Astrocyte (in vitro differentiated cells and primary cell): ENCODE data around the gene SMOC2. TPM values are rescaled to one million over a fixed set of nuclear protein-coding genes. Genes with fewer than 3 reads are reported as not detected.

Source experiments
- DNase-seq: peaks from one replicate; pipeline ENCODE4 v3.0.0-alpha.2; 2010; ENCODE audit warnings: low read depth
- FAIRE-seq: peaks from 2 replicates; lab custom pipeline; 2011; peaks lifted over from hg19 to GRCh38; lab: Jason Lieb, UNC
- H2AFZ ChIP-seq: 2 replicates; pipeline ENCODE4 v1.6.0; 2012; ENCODE audit warnings: low read depth, low read length, inconsistent platforms
- H3K27ac ChIP-seq: 2 replicates; pipeline ENCODE4 v1.5.1; 2011; ENCODE audit warnings: low read depth, low read length, inconsistent platforms
- H3K27me3 ChIP-seq: 2 replicates; pipeline ENCODE4 v1.6.0; 2011; ENCODE audit warnings: low read length, inconsistent platforms; ENCODE audit not compliant: insufficient read depth
- H3K36me3 ChIP-seq: 2 replicates; pipeline ENCODE4 v1.5.1; 2011; ENCODE audit warnings: low read length, inconsistent platforms; ENCODE audit not compliant: insufficient read depth
- H3K4me1 ChIP-seq: 2 replicates; pipeline ENCODE4 v1.5.1; 2011; ENCODE audit warnings: low read length, inconsistent platforms; ENCODE audit not compliant: insufficient read depth
- H3K4me2 ChIP-seq: 2 replicates; pipeline ENCODE4 v1.6.0; 2012; ENCODE audit warnings: low read length, inconsistent platforms
- H3K4me3 ChIP-seq: 2 replicates; pipeline ENCODE4 v1.5.1; 2011; ENCODE audit warnings: low read depth, mild to moderate bottlenecking, low read length, inconsistent platforms; ENCODE audit not compliant: insufficient read depth
- H3K79me2 ChIP-seq: 2 replicates; pipeline ENCODE4 v1.6.0; 2012; ENCODE audit warnings: mild to moderate bottlenecking, low read length, inconsistent platforms; ENCODE audit not compliant: insufficient read depth
- H3K9ac ChIP-seq: 2 replicates; pipeline ENCODE4 v1.6.0; 2012; ENCODE audit warnings: mild to moderate bottlenecking, low read length, inconsistent platforms
- H3K9me3 ChIP-seq: 2 replicates; pipeline ENCODE4 v1.5.1; 2012; ENCODE audit warnings: low read depth, mild to moderate bottlenecking, low read length, inconsistent platforms; ENCODE audit not compliant: insufficient read depth
- H4K20me1 ChIP-seq: 2 replicates; pipeline ENCODE4 v1.6.0; 2012; ENCODE audit warnings: low read length, inconsistent platforms; ENCODE audit not compliant: insufficient read depth
- H3K27ac Mint-ChIP-seq: one replicate; pipeline ENCODE4 v1.8.0; 2021; ENCODE audit warnings: mild to moderate bottlenecking, mixed read lengths; ENCODE audit not compliant: unreplicated experiment
- H3K27me3 Mint-ChIP-seq: one replicate; pipeline ENCODE4 v1.8.0; 2021; ENCODE audit warnings: low read depth, mixed read lengths; ENCODE audit not compliant: unreplicated experiment
- H3K36me3 Mint-ChIP-seq: one replicate; pipeline ENCODE4 v1.8.0; 2021; ENCODE audit warnings: low read depth, mixed read lengths; ENCODE audit not compliant: unreplicated experiment
- H3K4me1 Mint-ChIP-seq: one replicate; pipeline ENCODE4 v1.8.0; 2021; ENCODE audit warnings: low read depth, mixed read lengths; ENCODE audit not compliant: unreplicated experiment
- H3K4me3 Mint-ChIP-seq: one replicate; pipeline ENCODE4 v1.8.0; 2021; ENCODE audit warnings: mild to moderate bottlenecking, moderate library complexity, mixed read lengths; ENCODE audit not compliant: unreplicated experiment
- H3K9me3 Mint-ChIP-seq: one replicate; pipeline ENCODE4 v1.8.0; 2021; ENCODE audit warnings: mild to moderate bottlenecking, mixed read lengths; ENCODE audit not compliant: unreplicated experiment
- EZH2 ChIP-seq: IDR thresholded peaks from 2 replicates; pipeline ENCODE4 v1.6.1; 2012; ENCODE audit warnings: mild to moderate bottlenecking, low read length, inconsistent platforms; ENCODE audit not compliant: insufficient read depth
- total RNA-seq: library from RNA; stranded (reverse); gene quantifications from 2 replicates; pipeline ENCODE4 v1.2.1, GENCODE V29; 2021
- TF ChIP-seq, protein P1 (sequence below): IDR thresholded peaks from 2 replicates; pipeline ENCODE4 v1.5.1; 2011; ENCODE audit warnings: low read depth, mild to moderate bottlenecking, inconsistent platforms, low read length, moderate library complexity; ENCODE audit not compliant: insufficient read depth

The SMOC2 gene
- total RNA-seq, 1 donor from 2014 or later: 0.93 TPM

GRCh38 chr6:168612586-168612985, 171.6 kb downstream of the SMOC2 start:
- Histone ChIP-seq H2AFZ (no peak overlapping the region), H3K79me2 (no peaks in the 10 kb centered on the region), H3K9ac (no peak overlapping the region), H4K20me1 (no peaks in the 10 kb centered on the region), H3K27me3 (no peaks in the 10 kb centered on the region), H3K4me2 (no peak overlapping the region), H3K9me3 (peaks cover 12% of the 10 kb centered on the region), H3K4me3 (no peak overlapping the region), H3K27ac (no peak overlapping the region), H3K36me3 (no peaks in the 10 kb centered on the region), H3K4me1 (no peaks in the 10 kb centered on the region)
- Mint-ChIP-seq H3K27me3 (peaks cover 10% of the 10 kb centered on the region), H3K36me3 (peaks cover 4% of the 10 kb centered on the region), H3K9me3 (peaks cover 15% of the 10 kb centered on the region), H3K4me3 (no peak overlapping the region), H3K4me1 (peaks cover 10% of the 10 kb centered on the region), H3K27ac (no peak overlapping the region)
- DNase-seq: no peak
- no peak for FAIRE-seq
- no peak for TF ChIP-seq EZH2
- TF ChIP-seq, protein P1, sequence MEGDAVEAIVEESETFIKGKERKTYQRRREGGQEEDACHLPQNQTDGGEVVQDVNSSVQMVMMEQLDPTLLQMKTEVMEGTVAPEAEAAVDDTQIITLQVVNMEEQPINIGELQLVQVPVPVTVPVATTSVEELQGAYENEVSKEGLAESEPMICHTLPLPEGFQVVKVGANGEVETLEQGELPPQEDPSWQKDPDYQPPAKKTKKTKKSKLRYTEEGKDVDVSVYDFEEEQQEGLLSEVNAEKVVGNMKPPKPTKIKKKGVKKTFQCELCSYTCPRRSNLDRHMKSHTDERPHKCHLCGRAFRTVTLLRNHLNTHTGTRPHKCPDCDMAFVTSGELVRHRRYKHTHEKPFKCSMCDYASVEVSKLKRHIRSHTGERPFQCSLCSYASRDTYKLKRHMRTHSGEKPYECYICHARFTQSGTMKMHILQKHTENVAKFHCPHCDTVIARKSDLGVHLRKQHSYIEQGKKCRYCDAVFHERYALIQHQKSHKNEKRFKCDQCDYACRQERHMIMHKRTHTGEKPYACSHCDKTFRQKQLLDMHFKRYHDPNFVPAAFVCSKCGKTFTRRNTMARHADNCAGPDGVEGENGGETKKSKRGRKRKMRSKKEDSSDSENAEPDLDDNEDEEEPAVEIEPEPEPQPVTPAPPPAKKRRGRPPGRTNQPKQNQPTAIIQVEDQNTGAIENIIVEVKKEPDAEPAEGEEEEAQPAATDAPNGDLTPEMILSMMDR: no peak

DNA sequence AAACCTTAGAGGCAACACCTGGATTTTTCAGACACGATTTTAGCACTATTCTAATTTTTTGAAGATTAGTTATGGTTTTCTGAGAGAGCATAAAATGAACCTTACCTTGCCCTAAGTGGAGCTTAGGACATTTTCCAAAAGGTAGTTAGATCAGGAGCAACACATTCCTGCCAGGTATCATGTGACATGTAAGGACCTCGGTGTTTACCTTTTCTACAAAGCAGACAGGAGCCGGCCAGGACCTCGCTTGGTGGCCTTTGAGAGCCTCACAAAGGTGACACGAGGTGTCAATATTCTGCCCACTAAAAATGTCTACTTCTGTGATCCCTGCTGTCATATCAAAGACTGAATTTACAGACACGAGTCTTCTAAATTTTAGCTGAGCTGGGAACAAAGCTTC, 174.9 kb downstream of the SMOC2 start:
- H3K4me1 ChIP-seq: no peaks in the 10 kb centered on the region
- no peak overlapping the region for H3K27ac ChIP-seq
- H3K36me3 ChIP-seq: no peaks in the 10 kb centered on the region
- H3K9me3 ChIP-seq: peaks cover 12% of the 10 kb centered on the region
- DNase-seq: no peak
- Mint-ChIP-seq H3K36me3 (peaks cover 4% of the 10 kb centered on the region), H3K4me1 (no peaks in the 10 kb centered on the region), H3K9me3 (peaks cover 15% of the 10 kb centered on the region), H3K4me3 (no peak overlapping the region), H3K27me3 (peaks cover 7% of the 10 kb centered on the region), H3K27ac (no peak overlapping the region)
- no peak overlapping the region for H2AFZ ChIP-seq
- H3K27me3 ChIP-seq: no peaks in the 10 kb centered on the region
- H3K4me3 ChIP-seq: no peak overlapping the region
- TF ChIP-seq, protein P1: no peak
- no peak for FAIRE-seq
- no peaks in the 10 kb centered on the region for H4K20me1 ChIP-seq
- no peaks in the 10 kb centered on the region for H3K79me2 ChIP-seq
- H3K4me2 ChIP-seq: no peak overlapping the region
- no peak overlapping the region for H3K9ac ChIP-seq

DNA sequence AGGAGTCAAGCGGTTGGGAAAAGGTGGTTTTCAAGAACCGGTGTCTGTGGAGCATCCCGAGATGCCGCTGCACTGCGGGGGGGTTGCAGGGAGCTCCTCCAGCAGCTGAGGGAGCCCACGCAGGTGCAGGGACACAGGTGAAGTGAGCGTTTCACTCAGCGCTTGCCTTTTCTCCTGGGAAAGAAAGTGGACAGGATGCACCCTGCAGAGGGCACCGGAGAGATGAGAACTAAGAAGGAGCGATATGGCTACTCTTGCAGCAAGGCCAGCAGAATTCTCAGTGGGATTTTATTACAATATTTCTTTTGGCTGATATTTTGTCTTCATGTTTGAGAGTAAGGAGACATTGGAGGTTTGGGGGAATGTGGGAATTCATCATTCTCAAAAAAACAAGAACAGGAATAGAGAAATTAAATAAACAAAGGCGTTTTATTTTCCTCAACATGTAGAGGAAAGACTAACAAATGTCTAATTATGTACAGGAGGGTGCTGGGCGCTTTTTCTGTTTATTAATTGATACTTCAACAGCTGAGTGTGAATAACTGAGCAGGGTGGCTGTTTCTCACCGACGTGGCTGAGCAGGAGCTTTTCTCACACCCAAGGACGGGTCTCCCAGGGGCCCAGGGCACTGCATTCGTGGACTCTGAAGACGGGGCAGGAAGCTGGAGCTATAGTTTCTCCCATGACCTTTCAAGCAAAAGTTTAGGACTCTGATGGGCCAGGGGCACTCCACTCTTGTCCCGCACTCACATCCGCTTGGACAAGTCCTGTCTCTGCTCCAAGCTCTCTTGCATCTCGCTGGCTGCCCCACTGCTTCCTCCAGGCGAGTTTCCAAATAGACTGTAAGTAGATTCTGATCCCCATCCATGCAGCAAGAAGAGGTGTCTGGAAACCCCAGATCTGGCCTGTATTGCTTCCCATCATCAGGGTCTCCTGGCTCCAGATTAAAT, 176.1 kb downstream of the SMOC2 start:
- H3K79me2 ChIP-seq: no peaks in the 10 kb centered on the region
- Mint-ChIP-seq H3K4me3 (no peak overlapping the region), H3K27me3 (peaks cover 7% of the 10 kb centered on the region), H3K36me3 (peaks cover 4% of the 10 kb centered on the region), H3K27ac (no peak overlapping the region), H3K4me1 (no peaks in the 10 kb centered on the region), H3K9me3 (peaks cover 19% of the 10 kb centered on the region)
- peaks cover 10% of the 10 kb centered on the region for H3K9me3 ChIP-seq
- H3K4me3 ChIP-seq: no peak overlapping the region
- FAIRE-seq: no peak
- no peaks in the 10 kb centered on the region for H3K36me3 ChIP-seq
- no peak overlapping the region for H3K4me2 ChIP-seq
- H2AFZ ChIP-seq: no peak overlapping the region
- TF ChIP-seq EZH2: no peak
- TF ChIP-seq, protein P1: no peak
- H3K27ac ChIP-seq: no peak overlapping the region
- no peak for DNase-seq
- no peaks in the 10 kb centered on the region for H3K4me1 ChIP-seq
- H3K27me3 ChIP-seq: no peaks in the 10 kb centered on the region
- no peaks in the 10 kb centered on the region for H4K20me1 ChIP-seq
- no peak overlapping the region for H3K9ac ChIP-seq
